Right lobe of liver (tissue), 6 donors: Measurements from ENCODE around the gene SSC5D. TPM values are rescaled to one million over a fixed set of nuclear protein-coding genes. Genes with fewer than 3 reads are reported as not detected.

ENCODE experiments used
- ATAC-seq, 4 donors: fragments of 200-7000 bp; cut with Tn5 transposase; one replicate each; pipeline ENCODE4 v1.9.1; 2020; ENCODE audit warnings: mild to moderate bottlenecking in 4 of 4, moderate library complexity in 4 of 4
- DNase-seq, 3 donors: peaks; one replicate each; pipeline ENCODE4 v3.0.0-alpha.2; 2020
- H3K27ac ChIP-seq, 3 donors: fragments of 200-600 bp; one replicate each; pipeline ENCODE4 v1.8.0; 2022
- H3K27me3 ChIP-seq, 2 donors: fragments of 200-600 bp; one replicate each; pipeline ENCODE4 v1.8.0; 2022
- H3K36me3 ChIP-seq, 4 donors: fragments of 200-600 bp; sonication (generic) in 1 of 4; one replicate each; pipeline versions ENCODE4 v1.5.1 to v1.8.0; 2017 to 2022; ENCODE audit warnings: control low read depth in 1 of 4
- H3K4me1 ChIP-seq, 4 donors: fragments of 200-600 bp; sonication (generic) in 1 of 4; one replicate each; pipeline versions ENCODE4 v1.5.1 to v1.8.0; 2017 to 2022; ENCODE audit warnings: control low read depth in 1 of 4
- H3K4me3 ChIP-seq, 3 donors: fragments of 200-600 bp; one replicate each; pipeline ENCODE4 v1.8.0; 2022
- H3K9me3 ChIP-seq, 4 donors: fragments of 200-600 bp; sonication (generic) in 1 of 4; one replicate each; pipeline versions ENCODE4 v1.5.1 to v1.8.0; 2017 to 2022; ENCODE audit warnings: control low read depth in 1 of 4
- POLR2A ChIP-seq: fragments of 450-650 bp; IDR thresholded peaks from one replicate; pipeline ENCODE4 v1.6.1; 2017; ENCODE audit warnings: antibody characterized with exemption, mild to moderate bottlenecking
- WGBS: methylation state at CpG from one replicate; pipeline ENCODE4 v1.1.6; 2018; ENCODE audit warnings: low coverage, low lambda C conversion rate; ENCODE audit not compliant: insufficient coverage; ENCODE audit errors: missing lambda C conversion rate; 5-methylcytosine and 5-hydroxymethylcytosine counted together
- intact Hi-C, 2 donors: fragments of 100-400 bp; cut with DNase I; formaldehyde crosslinking; loops; one replicate each; pipeline versions ENCODE4 v1.11.2 to v1.14.1; 2022
- total RNA-seq, 6 experiments: library from RNA; depleted of rRNA in 2 of 6; stranded (reverse); fragments of >200 nt in 2 of 6; fragmentation: NEBNext Ultra II Directional in 3 of 6; extraction: Animal tissue kit (Norgen Biotek cat#: 25700) in 3 of 6; gene quantifications; one replicate each; pipeline versions ENCODE4 v1.1.0 to v1.2.4, GENCODE V29; 2016 to 2023
- TF ChIP-seq, protein P1 (sequence below), 4 donors: fragments of 200-600 bp in 3 of 4; fragments of 450-650 bp in 1 of 4; IDR thresholded peaks; one replicate each; pipeline versions ENCODE4 v1.5.1 to v1.8.0; 2016 to 2022; ENCODE audit warnings: antibody characterized with exemption in 4 of 4, mild to moderate bottlenecking in 2 of 4
- donor health status: DM: no; HTN: yes; CAD: no.
- donor health status: DM: no; HTN: no; CAD: no.
- donor health status: DM: no; HTN: no; CAD: no.
- donor health status: DM: no; HTN: yes; CAD: no.
- donor health status: DM: no; HTN: yes; CAD: no.

SSC5D gene
- total RNA-seq, 6 experiments from 2014 or later: 0.35 to 1.6 (median 1.2) TPM

DNA sequence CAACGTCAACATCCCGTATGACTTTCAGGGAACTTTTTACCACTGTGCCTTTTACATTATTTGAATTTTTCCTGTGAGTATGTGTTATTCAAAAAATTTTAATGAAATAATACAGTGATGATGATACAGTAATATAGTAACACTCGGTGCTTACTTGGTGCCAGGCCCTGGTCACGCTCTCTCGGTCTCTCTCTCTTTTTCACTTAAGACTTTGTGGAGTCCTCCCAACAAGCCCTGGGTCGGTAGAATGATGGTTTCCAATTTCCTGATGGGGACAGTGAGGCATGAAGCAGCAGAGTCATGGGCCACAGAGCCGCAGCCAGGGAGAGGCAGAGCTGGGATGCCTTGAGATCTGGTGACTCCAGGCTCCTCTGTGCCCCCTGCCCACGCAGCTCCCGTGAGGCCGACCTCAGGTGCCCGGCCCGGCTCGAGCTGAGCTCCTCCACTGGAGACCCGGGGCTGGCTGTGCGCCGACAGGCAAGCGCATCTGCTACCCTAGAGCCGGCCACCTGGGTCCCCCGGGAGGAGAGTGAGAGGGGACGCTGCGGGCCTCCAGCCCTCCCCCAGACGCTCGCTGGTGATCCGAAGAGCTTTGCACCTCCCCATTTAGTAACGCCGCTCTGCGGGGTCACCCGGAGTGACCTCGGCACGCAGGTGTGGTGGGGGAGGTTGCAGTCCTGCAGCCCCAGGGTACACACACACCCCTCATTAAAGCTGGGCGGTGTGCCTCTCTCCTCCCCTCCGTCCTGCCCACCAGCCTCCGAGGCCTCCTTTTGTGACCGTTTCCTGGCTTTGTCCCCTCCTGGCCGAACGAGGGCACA lies 61.5 kb downstream of the SSC5D start:
- DNase-seq: peak in 1 of 3 donors; percentile 38
- H3K36me3 ChIP-seq: no peaks in the 10 kb centered on the region
- no peaks in the 10 kb centered on the region for H3K9me3 ChIP-seq
- peak overlapping the region in 1 of 3 donors; percentile 54 for H3K27ac ChIP-seq
- no peak overlapping the region for H3K4me3 ChIP-seq
- whole genome bisulfite sequencing: 22% methylated on average over 12 of the region's 36 CpGs
- peaks cover 0 to 5% (median 0%) of the 10 kb centered on the region in 4 donors for H3K4me1 ChIP-seq
- no peak for TF ChIP-seq POLR2A
- TF ChIP-seq, protein P1, sequence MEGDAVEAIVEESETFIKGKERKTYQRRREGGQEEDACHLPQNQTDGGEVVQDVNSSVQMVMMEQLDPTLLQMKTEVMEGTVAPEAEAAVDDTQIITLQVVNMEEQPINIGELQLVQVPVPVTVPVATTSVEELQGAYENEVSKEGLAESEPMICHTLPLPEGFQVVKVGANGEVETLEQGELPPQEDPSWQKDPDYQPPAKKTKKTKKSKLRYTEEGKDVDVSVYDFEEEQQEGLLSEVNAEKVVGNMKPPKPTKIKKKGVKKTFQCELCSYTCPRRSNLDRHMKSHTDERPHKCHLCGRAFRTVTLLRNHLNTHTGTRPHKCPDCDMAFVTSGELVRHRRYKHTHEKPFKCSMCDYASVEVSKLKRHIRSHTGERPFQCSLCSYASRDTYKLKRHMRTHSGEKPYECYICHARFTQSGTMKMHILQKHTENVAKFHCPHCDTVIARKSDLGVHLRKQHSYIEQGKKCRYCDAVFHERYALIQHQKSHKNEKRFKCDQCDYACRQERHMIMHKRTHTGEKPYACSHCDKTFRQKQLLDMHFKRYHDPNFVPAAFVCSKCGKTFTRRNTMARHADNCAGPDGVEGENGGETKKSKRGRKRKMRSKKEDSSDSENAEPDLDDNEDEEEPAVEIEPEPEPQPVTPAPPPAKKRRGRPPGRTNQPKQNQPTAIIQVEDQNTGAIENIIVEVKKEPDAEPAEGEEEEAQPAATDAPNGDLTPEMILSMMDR (IDR thresholded peaks at IDR 0.05): no peak
- peak in 1 of 4 donors; percentile 9 for ATAC-seq
- intact Hi-C loops: no loop called here
- peaks cover 0 to 6% of the 10 kb centered on the region in 2 donors for H3K27me3 ChIP-seq

DNA sequence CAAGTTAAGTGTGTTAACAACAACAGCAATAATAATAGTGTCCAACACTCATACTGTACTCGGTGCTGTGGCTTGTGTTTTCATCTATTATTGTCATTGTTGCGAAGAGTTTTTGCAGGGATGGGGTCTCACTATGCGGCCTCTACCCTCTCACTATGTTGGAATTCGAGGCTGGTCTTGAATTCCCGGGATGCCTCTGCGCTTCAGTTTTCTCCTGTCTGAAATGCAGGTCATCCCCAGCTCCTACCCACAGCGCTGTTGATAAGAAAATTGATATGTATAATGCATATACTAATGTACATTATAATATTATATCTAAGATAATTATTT lies 62.0 kb downstream of the SSC5D start:
- intact Hi-C loops: no loop called here
- DNase-seq (no peak), ATAC-seq (no peak)
- Histone ChIP-seq H3K4me1 (peaks cover 0 to 5% (median 0%) of the 10 kb centered on the region in 4 donors), H3K9me3 (no peaks in the 10 kb centered on the region), H3K4me3 (no peak overlapping the region), H3K36me3 (no peaks in the 10 kb centered on the region), H3K27me3 (peaks cover 0 to 6% of the 10 kb centered on the region in 2 donors), H3K27ac (no peak overlapping the region)
- WGBS: 32% methylated on average over 7 of the region's 7 CpGs
- TF ChIP-seq, protein P1 (IDR thresholded peaks at IDR 0.05): no peak
- no peak for TF ChIP-seq POLR2A

DNA sequence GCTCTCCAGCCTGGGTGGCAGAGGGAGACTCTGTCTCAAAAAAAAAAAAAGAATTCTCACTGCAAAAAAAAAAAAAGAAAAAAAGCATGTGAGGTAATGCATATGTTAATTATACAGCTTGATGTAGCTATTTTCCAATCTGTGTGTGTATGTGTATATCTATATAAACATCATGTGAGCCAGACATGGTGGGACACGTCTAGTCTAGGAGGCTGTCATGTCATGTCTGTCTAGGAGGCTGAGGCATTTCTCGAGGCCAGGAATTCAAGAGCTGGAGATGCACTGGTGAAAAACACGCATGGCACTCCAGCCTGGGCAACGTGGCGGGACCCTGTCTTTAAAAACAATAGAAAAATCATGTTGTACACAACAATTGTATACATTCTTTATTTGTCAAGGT lies 64.0 kb downstream of the SSC5D start:
- Histone ChIP-seq H3K27ac (no peak overlapping the region), H3K9me3 (no peaks in the 10 kb centered on the region), H3K4me3 (no peak overlapping the region), H3K4me1 (peaks cover 0 to 5% (median 0%) of the 10 kb centered on the region in 4 donors), H3K36me3 (no peaks in the 10 kb centered on the region), H3K27me3 (peaks cover 0 to 6% of the 10 kb centered on the region in 2 donors)
- DNase-seq (no peak), ATAC-seq (no peak)
- TF ChIP-seq POLR2A: no peak
- TF ChIP-seq, protein P1 (IDR thresholded peaks at IDR 0.05): no peak
- 69% methylated on average over 5 of the region's 5 CpGs for WGBS
- intact Hi-C loops: no loop called here

DNA sequence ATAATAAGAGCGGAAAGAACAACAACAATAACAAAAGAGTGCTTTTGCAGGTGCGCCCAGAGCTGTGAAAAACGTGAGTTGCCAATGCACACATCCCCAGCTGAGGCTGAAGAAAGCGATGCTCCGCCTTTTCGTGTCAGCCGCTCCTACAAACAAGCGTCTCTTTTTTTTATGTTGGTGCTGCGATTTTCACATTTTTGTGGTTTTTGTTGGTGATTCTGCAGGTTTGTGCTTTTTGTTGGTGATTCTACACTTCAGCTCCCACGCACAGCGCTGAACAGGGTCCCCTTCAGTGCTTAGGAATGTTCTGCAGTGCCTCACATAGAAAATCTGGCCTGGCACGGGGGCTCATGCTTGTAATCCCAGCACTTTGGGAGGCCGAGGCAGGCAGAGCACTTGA lies 64.4 kb downstream of the SSC5D start:
- peaks cover 0 to 5% (median 0%) of the 10 kb centered on the region in 4 donors for H3K4me1 ChIP-seq
- 59% methylated on average over 11 of the region's 13 CpGs for WGBS
- TF ChIP-seq POLR2A: no peak
- TF ChIP-seq, protein P1 (IDR thresholded peaks at IDR 0.05): no peak
- no peak overlapping the region for H3K27ac ChIP-seq
- H3K9me3 ChIP-seq: no peaks in the 10 kb centered on the region
- ATAC-seq (no peak), DNase-seq (no peak)
- intact Hi-C loops: no loop called here
- H3K27me3 ChIP-seq: peaks cover 0 to 6% of the 10 kb centered on the region in 2 donors
- H3K36me3 ChIP-seq: no peaks in the 10 kb centered on the region
- H3K4me3 ChIP-seq: no peak overlapping the region
